ENCODE measurements around the gene TAF1L.

Gene TAF1L

GRCh38 chr9:32596096-32596865 lies 39.2 kb downstream of the TAF1L start:
- in situ Hi-C loops (cut with HindIII; ENCODE audit: low pct_ligation_motif_present, low pct_unique_long_range_greater_than_20kb, low sequenced_read_pairs): no loop called here
- no peak for DNase-seq

GRCh38 chr9:32590898-32591297 lies 44.6 kb downstream of the TAF1L start:
- in situ Hi-C loops (cut with HindIII; ENCODE audit: low pct_ligation_motif_present, low pct_unique_long_range_greater_than_20kb, low sequenced_read_pairs): no loop called here
- no peak for DNase-seq

- in situ Hi-C loops (cut with HindIII; ENCODE audit: low pct_ligation_motif_present, low pct_unique_long_range_greater_than_20kb, low sequenced_read_pairs): no loop called here
- no peak for DNase-seq
These were observed 45.0 kb downstream of the TAF1L start for GRCh38 chr9:32590476-32590875.

- in situ Hi-C loops (cut with HindIII; ENCODE audit: low pct_ligation_motif_present, low pct_unique_long_range_greater_than_20kb, low sequenced_read_pairs): no loop called here
- DNase-seq: peak; percentile 55
These were observed 46.3 kb downstream of the TAF1L start for GRCh38 chr9:32589083-32589723.

GRCh38 chr9:32587901-32588300 lies 47.6 kb downstream of the TAF1L start:
- no peak for DNase-seq
- in situ Hi-C loops (cut with HindIII; ENCODE audit: low pct_ligation_motif_present, low pct_unique_long_range_greater_than_20kb, low sequenced_read_pairs): no loop called here

- in situ Hi-C loops (cut with HindIII; ENCODE audit: low pct_ligation_motif_present, low pct_unique_long_range_greater_than_20kb, low sequenced_read_pairs): no loop called here
- no peak for DNase-seq
These were observed 50.7 kb downstream of the TAF1L start for GRCh38 chr9:32584784-32585183.

GRCh38 chr9:32581512-32582143 lies 53.8 kb downstream of the TAF1L start:
- DNase-seq: peak; percentile 59
- in situ Hi-C loops (cut with HindIII; ENCODE audit: low pct_ligation_motif_present, low pct_unique_long_range_greater_than_20kb, low sequenced_read_pairs): no loop called here

- in situ Hi-C loops (cut with HindIII; ENCODE audit: low pct_ligation_motif_present, low pct_unique_long_range_greater_than_20kb, low sequenced_read_pairs): no loop called here
- DNase-seq: no peak
These were observed 54.7 kb downstream of the TAF1L start for GRCh38 chr9:32580631-32581300.

- in situ Hi-C loops (cut with HindIII; ENCODE audit: low pct_ligation_motif_present, low pct_unique_long_range_greater_than_20kb, low sequenced_read_pairs): no loop called here
- DNase-seq: peak; percentile 51
These were observed 55.6 kb downstream of the TAF1L start for GRCh38 chr9:32579706-32580331.

Measured in ACHN (cell line).